Kidney epithelial cell (primary cell): ENCODE measurements around the gene ZNF367. TPM values are rescaled to one million over a fixed set of nuclear protein-coding genes. Genes with fewer than 3 reads are reported as not detected.

ENCODE experiments used
- DNase-seq: peaks from one replicate; pipeline ENCODE4 v3.0.0-alpha.2; 2010; ENCODE audit warnings: low read depth
- H3K27me3 ChIP-seq: 2 replicates; pipeline ENCODE4 v1.6.0; 2011; ENCODE audit warnings: low read length; ENCODE audit not compliant: control insufficient read depth, insufficient read depth
- H3K36me3 ChIP-seq: 2 replicates; pipeline ENCODE4 v1.5.1; 2011; ENCODE audit warnings: low read length; ENCODE audit not compliant: control insufficient read depth, insufficient read depth
- H3K4me3 ChIP-seq: 2 replicates; pipeline ENCODE4 v1.5.1; 2011; ENCODE audit warnings: low read depth, mild to moderate bottlenecking, control low read depth, low read length
- total RNA-seq: library from RNA; depleted of rRNA; stranded (reverse); fragments of >200 nt; gene quantifications from 2 replicates; pipeline ENCODE4 v1.2.3, GENCODE V29; 2015
- TF ChIP-seq, protein P1 (sequence below): IDR thresholded peaks from 2 replicates; pipeline ENCODE4 v1.5.1; 2011; ENCODE audit warnings: mild to moderate bottlenecking, moderate library complexity, low read length, control low read depth, inconsistent platforms; ENCODE audit not compliant: insufficient read depth, poor library complexity, severe bottlenecking

The ZNF367 gene
- total RNA-seq, 1 donor from 2014 or later = 2.4 TPM

DNA sequence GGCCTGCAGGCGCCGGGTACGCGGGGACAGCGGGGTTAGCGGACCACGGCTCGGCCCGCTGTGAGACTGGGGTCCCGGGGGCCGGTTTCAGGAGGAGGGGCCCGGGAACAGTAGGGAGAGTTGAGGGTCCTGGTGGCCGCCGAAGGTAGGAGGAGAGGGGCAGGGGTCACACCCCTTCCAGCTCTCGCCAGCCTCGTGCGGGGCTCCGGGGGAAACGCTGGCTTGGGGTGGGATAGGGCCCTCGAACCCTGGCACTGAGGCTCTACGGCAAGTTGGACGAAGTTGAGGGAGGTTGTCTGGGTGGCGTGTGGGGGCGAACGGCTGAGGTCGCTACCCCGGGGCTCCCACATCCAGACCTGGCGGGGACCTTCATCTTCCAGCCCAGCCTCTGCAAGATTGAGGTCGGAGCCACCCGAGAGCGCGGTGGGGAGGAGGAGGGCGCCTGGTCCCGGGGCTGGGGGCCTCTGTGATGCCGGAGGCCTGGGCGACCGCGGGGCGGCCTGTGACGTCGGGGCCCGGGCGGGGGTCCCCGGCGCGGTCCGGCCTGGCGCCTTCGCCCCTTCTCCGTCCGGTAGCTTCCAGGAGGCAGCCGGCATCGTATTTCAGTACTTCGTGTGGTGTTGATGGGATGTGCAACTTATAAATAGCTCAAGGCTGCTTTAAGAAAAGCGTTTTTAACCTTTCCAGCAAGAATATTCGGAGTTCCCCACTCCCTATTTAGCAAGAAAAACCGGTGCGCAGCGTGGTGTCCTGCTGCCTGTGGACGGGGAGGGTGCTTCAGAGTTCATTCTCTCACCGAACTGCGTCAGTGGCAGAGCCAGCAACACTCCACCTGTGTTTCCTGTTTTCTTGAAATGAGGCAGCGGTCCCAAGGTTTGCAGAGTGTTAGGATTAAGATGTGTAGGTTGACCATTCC is 32.7 kb upstream of the ZNF367 start:
- H3K27me3 ChIP-seq = no peaks in the 10 kb centered on the region
- no peaks in the 10 kb centered on the region for H3K36me3 ChIP-seq
- TF ChIP-seq, protein P1, sequence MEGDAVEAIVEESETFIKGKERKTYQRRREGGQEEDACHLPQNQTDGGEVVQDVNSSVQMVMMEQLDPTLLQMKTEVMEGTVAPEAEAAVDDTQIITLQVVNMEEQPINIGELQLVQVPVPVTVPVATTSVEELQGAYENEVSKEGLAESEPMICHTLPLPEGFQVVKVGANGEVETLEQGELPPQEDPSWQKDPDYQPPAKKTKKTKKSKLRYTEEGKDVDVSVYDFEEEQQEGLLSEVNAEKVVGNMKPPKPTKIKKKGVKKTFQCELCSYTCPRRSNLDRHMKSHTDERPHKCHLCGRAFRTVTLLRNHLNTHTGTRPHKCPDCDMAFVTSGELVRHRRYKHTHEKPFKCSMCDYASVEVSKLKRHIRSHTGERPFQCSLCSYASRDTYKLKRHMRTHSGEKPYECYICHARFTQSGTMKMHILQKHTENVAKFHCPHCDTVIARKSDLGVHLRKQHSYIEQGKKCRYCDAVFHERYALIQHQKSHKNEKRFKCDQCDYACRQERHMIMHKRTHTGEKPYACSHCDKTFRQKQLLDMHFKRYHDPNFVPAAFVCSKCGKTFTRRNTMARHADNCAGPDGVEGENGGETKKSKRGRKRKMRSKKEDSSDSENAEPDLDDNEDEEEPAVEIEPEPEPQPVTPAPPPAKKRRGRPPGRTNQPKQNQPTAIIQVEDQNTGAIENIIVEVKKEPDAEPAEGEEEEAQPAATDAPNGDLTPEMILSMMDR = no peak
- no peak for DNase-seq
- H3K4me3 ChIP-seq = peak overlapping the region; percentile 94

DNA sequence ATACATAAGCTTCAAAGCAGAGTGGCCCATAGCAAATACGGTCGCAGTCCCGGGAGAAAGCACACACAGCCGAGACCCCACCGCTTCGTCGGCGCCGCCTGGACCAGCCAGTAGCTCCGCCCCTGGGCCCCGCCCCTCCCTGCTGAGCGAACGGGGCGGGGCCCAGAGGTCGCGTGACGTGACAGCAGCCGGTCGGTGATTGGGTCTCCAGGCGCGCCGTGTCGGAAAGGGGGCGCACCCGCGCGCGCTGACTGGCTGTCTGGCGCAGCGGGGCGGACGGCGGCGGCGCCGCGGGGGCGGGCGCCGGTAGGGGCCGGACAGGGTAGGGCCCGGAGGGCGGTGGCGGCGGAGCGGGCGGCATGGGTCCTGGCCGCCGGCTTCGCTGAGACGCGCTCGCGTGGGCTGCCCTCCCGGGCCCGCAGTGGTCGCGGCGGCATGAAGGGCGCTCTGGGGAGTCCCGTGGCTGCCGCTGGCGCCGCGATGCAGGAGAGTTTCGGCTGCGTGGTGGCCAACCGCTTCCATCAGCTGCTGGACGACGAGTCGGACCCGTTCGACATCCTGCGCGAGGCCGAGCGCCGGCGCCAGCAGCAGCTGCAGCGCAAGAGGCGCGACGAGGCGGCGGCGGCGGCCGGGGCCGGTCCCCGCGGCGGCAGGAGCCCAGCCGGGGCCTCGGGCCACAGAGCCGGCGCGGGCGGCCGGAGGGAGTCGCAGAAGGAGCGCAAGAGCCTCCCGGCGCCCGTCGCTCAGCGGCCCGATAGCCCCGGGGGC is 31.9 kb upstream of the ZNF367 start, which contains the start of gene HABP4:
TSS of gene HABP4 (plus strand) at position 325 of the 768 bp plus-strand sequence. CDS start at position 436, 111 bp downstream.
- peak; percentile 61 for DNase-seq
- H3K27me3 ChIP-seq = no peaks in the 10 kb centered on the region
- H3K36me3 ChIP-seq = no peaks in the 10 kb centered on the region
- peak within 1 kb of the TSS; percentile 94 for H3K4me3 ChIP-seq
- TF ChIP-seq, protein P1 = no peak

DNA sequence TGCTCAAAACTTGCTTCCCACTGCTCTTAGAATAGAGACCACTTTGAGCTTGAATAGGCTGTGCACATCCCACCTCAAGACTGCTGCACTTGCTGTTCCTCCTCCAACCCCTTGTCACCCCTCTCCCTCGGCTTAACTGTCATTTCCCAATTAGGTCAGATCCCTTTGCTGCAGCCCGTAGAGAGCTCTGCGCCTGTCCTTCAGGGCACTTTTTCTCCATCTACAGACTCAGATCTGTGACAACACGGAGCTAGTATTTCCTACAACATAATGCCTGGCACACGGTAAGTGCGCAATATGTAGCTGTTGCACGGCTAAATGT is 31.3 kb upstream of the ZNF367 start:
- Histone ChIP-seq H3K27me3 (no peaks in the 10 kb centered on the region), H3K4me3 (peak overlapping the region; percentile 47), H3K36me3 (no peaks in the 10 kb centered on the region)
- TF ChIP-seq, protein P1 = no peak
- no peak for DNase-seq

DNA sequence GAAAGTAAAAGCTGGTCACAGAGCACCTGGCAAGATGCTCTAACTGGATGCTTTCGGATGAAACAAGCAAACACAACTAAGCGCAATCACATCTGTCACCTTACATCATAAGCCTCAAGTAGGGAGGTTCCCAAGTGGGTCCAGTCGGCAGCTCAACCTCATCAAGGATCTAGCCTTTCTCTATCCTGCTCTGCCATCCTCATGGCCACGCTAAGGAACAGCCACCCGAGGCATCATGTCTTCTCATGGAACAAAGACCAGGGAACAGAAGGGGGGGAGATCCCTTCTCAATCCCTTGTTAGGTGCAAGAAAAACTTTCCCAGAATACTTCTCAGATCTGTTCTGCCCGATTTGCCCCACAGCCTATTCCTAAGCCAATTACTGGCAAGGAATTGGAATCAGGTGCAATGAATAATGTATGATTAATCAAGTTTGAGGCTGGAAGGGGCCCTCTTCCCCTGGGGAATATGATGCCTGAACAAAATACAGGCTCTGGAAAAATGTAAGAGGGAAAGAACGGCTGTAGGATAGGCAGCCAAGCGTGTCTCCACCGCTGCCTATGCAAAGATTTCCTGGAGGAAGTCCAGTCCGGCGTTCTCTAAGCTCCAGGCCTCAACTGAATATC is 30.5 kb upstream of the ZNF367 start:
- TF ChIP-seq, protein P1 = no peak
- no peak for DNase-seq
- Histone ChIP-seq H3K27me3 (no peaks in the 10 kb centered on the region), H3K4me3 (no peak overlapping the region), H3K36me3 (no peaks in the 10 kb centered on the region)

DNA sequence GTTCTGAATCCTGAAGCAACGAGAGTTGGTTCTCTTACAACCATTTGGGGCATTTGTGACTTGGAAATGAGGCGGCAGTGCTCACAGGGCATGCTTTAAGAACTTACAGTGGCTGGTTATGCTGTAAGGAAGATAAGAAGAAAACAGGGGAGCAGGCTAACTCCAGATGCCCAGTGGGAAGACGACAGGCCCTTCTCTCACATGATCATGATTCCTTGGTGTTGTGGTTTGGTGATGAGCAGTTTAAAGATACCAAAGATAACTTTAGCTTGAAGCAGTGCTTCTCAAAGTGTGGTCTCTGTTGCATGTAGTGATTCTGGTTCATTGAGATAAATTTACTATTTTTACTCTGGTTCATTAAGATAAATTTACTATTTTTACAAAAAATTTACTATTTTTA is 29.2 kb upstream of the ZNF367 start:
- H3K4me3 ChIP-seq = no peak overlapping the region
- no peaks in the 10 kb centered on the region for H3K36me3 ChIP-seq
- TF ChIP-seq, protein P1 = no peak
- H3K27me3 ChIP-seq = no peaks in the 10 kb centered on the region
- no peak for DNase-seq
